Osteoblast (primary cell): ENCODE data around the gene AGXT2. TPM values are rescaled to one million over a fixed set of nuclear protein-coding genes. Genes with fewer than 3 reads are reported as not detected.

Experiments used
- DNase-seq: peaks from one replicate; pipeline ENCODE4 v3.0.0; 2011; ENCODE audit warnings: low spot score, mixed read lengths; ENCODE audit not compliant: insufficient read length; ENCODE audit errors: missing footprints
- H2AFZ ChIP-seq: 2 replicates; pipeline ENCODE4 v1.6.0; 2011; ENCODE audit warnings: mild to moderate bottlenecking, low read length
- H3K27ac ChIP-seq: 2 replicates; pipeline ENCODE4 v1.5.1; 2011; ENCODE audit warnings: mild to moderate bottlenecking, low read depth, low read length, moderate library complexity
- H3K27me3 ChIP-seq: 2 replicates; pipeline ENCODE4 v1.6.0; 2012; ENCODE audit warnings: mild to moderate bottlenecking, control low read depth, inconsistent platforms, low read length, moderate library complexity; ENCODE audit not compliant: insufficient read depth
- H3K36me3 ChIP-seq: 2 replicates; pipeline ENCODE4 v1.5.1; 2011; ENCODE audit warnings: mild to moderate bottlenecking, low read length, control low read depth, moderate library complexity; ENCODE audit not compliant: insufficient read depth
- H3K4me1 ChIP-seq: 2 replicates; pipeline ENCODE4 v1.5.1; 2011; ENCODE audit warnings: mild to moderate bottlenecking, low read length, control low read depth, moderate library complexity; ENCODE audit not compliant: insufficient read depth
- H3K4me2 ChIP-seq: 2 replicates; pipeline ENCODE4 v1.6.0; 2011; ENCODE audit warnings: mild to moderate bottlenecking, low read length; ENCODE audit not compliant: insufficient read depth
- H3K4me3 ChIP-seq: fragments of 200-600 bp; sonication (generic); 3 replicates; pipeline ENCODE4 v1.5.1; 2012; ENCODE audit warnings: mild to moderate bottlenecking, low read length, inconsistent platforms; ENCODE audit not compliant: insufficient read depth
- H3K79me2 ChIP-seq: 2 replicates; pipeline ENCODE4 v1.6.0; 2012; ENCODE audit warnings: mild to moderate bottlenecking, low read length, control low read depth, inconsistent platforms; ENCODE audit not compliant: insufficient read depth
- H3K9me3 ChIP-seq: 2 replicates; pipeline ENCODE4 v1.5.1; 2011; ENCODE audit warnings: low read depth, low read length, control low read depth
- H4K20me1 ChIP-seq: 2 replicates; pipeline ENCODE4 v1.6.0; 2012; ENCODE audit warnings: mild to moderate bottlenecking, low read length, control low read depth; ENCODE audit not compliant: insufficient read depth
- CTCF ChIP-seq: IDR thresholded peaks from 2 replicates; pipeline ENCODE4 v1.5.1; 2011; ENCODE audit warnings: mild to moderate bottlenecking, low read depth, low read length, moderate library complexity; ENCODE audit errors: extremely low read depth
- total RNA-seq: library from RNA; depleted of rRNA; stranded (reverse); fragments of >200 nt; gene quantifications from 2 replicates; pipeline ENCODE4 v1.2.3, GENCODE V29; 2012

Gene AGXT2
- total RNA-seq, 1 donor = not detected

GRCh38 chr5:35004771-35005170 lies 43.0 kb downstream of the AGXT2 start:
- Histone ChIP-seq H3K4me3 (no peak overlapping the region), H2AFZ (no peak overlapping the region), H3K4me2 (no peak overlapping the region), H3K36me3 (no peaks in the 10 kb centered on the region), H3K27me3 (peaks cover 14% of the 10 kb centered on the region), H3K27ac (no peak overlapping the region), H3K79me2 (no peaks in the 10 kb centered on the region), H3K4me1 (no peaks in the 10 kb centered on the region), H4K20me1 (no peaks in the 10 kb centered on the region), H3K9me3 (no peaks in the 10 kb centered on the region)
- no peak for TF ChIP-seq CTCF
- no peak for DNase-seq

- Histone ChIP-seq H3K9me3 (no peaks in the 10 kb centered on the region), H3K4me3 (no peak overlapping the region), H3K36me3 (no peaks in the 10 kb centered on the region), H3K27ac (no peak overlapping the region), H4K20me1 (no peaks in the 10 kb centered on the region), H3K4me2 (no peak overlapping the region), H3K79me2 (no peaks in the 10 kb centered on the region), H2AFZ (no peak overlapping the region), H3K4me1 (no peaks in the 10 kb centered on the region), H3K27me3 (peaks cover 13% of the 10 kb centered on the region)
- no peak for TF ChIP-seq CTCF
- DNase-seq = no peak
Observed at GRCh38 chr5:35004200-35004599, 43.5 kb downstream of the AGXT2 start.

- Histone ChIP-seq H2AFZ (no peak overlapping the region), H3K4me2 (no peak overlapping the region)
Observed at GRCh38 chr5:35003018-35003957, 44.5 kb downstream of the AGXT2 start.

More at GRCh38 chr5:35003018-35003957, 44.5 kb downstream of the AGXT2 start:
- no peaks in the 10 kb centered on the region for H3K4me1 ChIP-seq
- no peaks in the 10 kb centered on the region for H4K20me1 ChIP-seq
- H3K4me3 ChIP-seq = no peak overlapping the region
- H3K9me3 ChIP-seq = no peaks in the 10 kb centered on the region
- no peaks in the 10 kb centered on the region for H3K79me2 ChIP-seq
- peak; percentile 86 for DNase-seq
- peaks cover 15% of the 10 kb centered on the region for H3K27me3 ChIP-seq
- H3K36me3 ChIP-seq = no peaks in the 10 kb centered on the region
- no peak overlapping the region for H3K27ac ChIP-seq
- peak; percentile 94 for TF ChIP-seq CTCF
